Erythroblast (primary cell): ENCODE measurements around the gene ARHGAP6.
"Not testable (repeated sequence)": the region's sequence is repeated elsewhere in the genome, so short reads cannot be mapped to it uniquely, and the experiment has no call there.

Experiments used
- DNase-seq, 2 experiments: peaks; one replicate each; lab custom pipeline; 2025; lab: John Stamatoyannopoulos, UW
- GATA1 ChIP-seq: IDR thresholded peaks from 2 replicates; pipeline ENCODE4 v1.6.1; 2011; ENCODE audit warnings: low read depth, mild to moderate bottlenecking, control low read depth, low read length, moderate library complexity
- POLR2A ChIP-seq: IDR thresholded peaks from 2 replicates; pipeline ENCODE4 v1.6.1; 2011; ENCODE audit warnings: mild to moderate bottlenecking, low read length

The ARHGAP6 gene

DNA sequence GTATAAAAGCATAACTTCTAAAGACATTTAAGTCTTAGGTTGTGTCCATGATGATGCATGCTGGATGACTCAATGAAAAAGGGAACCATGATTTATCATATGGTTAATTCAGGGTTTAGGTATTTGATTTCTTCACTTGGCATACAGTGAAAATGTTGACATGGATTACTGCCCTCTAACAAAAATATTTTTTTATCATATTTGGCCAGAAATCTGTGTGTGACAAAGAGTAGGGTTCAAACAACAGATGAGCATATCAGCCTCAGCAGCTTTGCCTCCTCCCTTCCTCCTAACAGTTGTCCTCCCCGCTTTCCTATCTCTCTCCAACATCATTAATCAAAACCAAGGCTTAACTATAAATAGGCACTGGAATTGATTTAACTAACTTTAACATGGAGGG is 46.3 kb downstream of the ARHGAP6 start:
- no peak for DNase-seq

DNA sequence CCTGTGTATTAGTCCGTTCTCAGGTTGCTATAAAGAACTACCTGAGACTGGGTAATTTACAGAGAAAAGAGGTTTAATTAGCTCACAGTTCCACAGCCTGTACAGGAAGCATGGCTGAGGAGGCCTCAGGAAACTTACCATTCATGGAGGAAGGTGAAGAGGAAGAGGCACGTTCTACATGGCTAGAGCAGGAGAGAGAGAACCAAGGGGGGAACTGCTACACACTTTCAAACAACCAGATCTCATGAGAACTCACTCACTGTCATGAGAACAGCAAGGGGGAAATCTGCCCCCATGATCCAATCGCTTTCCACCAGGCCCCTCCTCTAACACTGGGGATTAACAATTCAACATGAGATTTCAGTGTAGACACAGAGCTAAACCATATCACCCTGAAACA is 51.5 kb downstream of the ARHGAP6 start:
- DNase-seq, result not testable (repeated sequence)

More for the DNA sequence above, 46.3 kb downstream of the ARHGAP6 start:
- no peak for TF ChIP-seq GATA1
- no peak for TF ChIP-seq POLR2A

DNA sequence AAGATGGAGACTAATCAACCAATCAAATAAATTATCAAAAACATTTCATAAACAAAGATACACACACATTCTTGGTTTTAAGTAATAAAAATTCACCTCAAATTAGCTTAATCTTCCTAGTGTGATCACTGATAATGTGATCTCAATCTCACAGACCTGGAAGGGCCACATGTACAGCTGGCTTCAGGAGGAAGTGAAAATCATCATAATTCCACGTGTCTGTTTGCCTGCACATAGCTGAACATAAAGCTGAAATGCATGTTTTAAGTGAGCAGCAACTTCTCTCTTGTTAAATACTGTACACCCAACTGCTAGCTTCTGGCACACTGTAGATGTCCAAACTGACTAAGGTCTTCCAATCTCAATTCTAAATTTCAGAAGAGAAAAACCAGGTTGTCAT is 53.8 kb downstream of the ARHGAP6 start:
- no peak for DNase-seq
- TF ChIP-seq POLR2A (no peak), GATA1 (no peak)

GRCh38 chrX:11611161-11611560 is 54.6 kb downstream of the ARHGAP6 start:
- no peak for DNase-seq
- TF ChIP-seq GATA1 (no peak), POLR2A (no peak)

DNA sequence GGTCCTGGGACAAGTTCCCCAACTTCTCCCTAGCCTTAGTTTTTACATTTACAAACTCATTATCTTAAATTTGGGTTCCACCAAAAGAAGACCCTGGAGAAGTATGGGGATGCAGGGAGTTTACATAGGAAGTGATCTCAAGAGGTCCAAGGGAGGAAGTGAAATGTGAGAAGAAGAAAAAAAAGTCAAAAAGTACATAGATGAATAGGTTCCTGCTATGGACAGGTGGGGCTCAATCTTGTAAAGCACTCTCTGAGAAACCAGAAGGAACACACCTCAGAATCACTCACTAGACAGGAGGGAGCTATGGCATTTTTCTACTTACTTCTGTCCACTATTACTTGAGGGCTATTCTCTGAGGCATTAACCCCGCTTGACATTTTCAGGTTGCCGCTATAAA is 56.6 kb downstream of the ARHGAP6 start:
- TF ChIP-seq POLR2A (no peak), GATA1 (no peak)
- no peak for DNase-seq

- no peak for DNase-seq
- no peak for TF ChIP-seq GATA1
Observed at GRCh38 chrX:11606408-11606807, 59.3 kb downstream of the ARHGAP6 start.

DNA sequence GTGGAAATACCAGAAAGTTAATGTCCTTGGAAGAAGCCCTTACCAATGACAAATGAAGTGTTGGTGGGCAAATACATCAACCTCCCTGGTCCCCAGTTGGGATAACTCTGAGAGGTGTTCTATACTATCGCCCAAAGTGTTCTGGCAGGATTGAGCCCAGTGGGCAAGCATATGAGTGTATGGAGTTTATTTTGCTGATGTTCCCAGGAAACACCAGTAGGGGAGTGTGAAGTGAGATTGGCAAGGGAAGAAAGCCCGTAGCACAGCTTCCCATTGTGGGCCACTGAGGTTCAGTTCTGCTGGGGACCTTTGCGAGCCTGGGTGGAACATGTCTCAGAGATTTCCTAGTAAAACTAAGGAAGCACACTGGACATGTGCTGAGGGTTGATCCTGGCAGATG is 65.1 kb downstream of the ARHGAP6 start:
- DNase-seq, result no peak
- TF ChIP-seq GATA1 (no peak), POLR2A (no peak)

DNA sequence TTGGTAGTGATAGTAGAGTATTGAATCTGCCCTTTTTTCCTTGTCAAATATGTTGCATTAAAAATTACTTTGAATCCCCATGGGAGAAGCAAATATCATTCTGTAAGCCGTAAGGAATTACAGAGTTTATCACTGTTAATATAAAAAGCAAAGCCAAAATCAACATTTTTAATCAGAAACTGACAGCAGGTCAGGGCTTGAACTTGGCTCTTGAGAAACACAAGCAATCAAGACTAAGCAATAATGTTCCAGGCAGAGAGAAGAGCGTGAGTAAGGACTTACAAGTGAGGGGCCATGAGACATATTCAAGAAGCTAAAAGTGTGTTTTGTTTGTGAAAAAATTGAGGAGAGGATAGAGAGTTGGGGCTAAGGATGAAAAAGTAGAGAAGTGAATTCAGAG is 68.2 kb downstream of the ARHGAP6 start:
- no peak for DNase-seq
- TF ChIP-seq POLR2A (no peak), GATA1 (no peak)

- no peak for DNase-seq
- no peak for TF ChIP-seq GATA1
Observed at GRCh38 chrX:11591723-11592346, 73.9 kb downstream of the ARHGAP6 start.

- TF ChIP-seq POLR2A, result no peak
- DNase-seq, result no peak
Observed at GRCh38 chrX:11589641-11590040, 76.1 kb downstream of the ARHGAP6 start.

GRCh38 chrX:11588097-11588496 is 77.6 kb downstream of the ARHGAP6 start:
- no peak for DNase-seq
- TF ChIP-seq GATA1 (no peak), POLR2A (no peak)

- DNase-seq, result no peak
- TF ChIP-seq GATA1 (no peak), POLR2A (no peak)
Observed at GRCh38 chrX:11585174-11585573, 80.5 kb downstream of the ARHGAP6 start.

DNA sequence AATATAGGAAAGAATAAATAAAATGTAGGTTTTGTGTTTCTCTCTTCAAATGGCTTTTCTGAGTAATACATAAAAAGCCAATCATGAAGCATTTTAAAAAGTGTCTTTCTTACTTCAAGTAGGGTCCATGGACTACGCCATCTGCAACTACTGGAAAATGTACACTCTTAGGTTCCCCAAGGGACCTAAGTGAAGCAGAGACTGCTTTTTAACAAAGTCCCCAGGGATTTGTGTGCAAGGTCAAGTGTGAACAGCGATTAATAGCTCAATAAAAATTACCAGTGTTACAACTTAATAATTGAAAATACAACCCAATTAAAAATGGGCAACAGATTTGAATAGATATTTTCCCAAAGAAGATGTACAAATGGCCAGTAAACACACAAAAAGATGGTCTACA is 84.9 kb downstream of the ARHGAP6 start:
- no peak for DNase-seq
- no peak for TF ChIP-seq GATA1
- no peak for TF ChIP-seq POLR2A

- no peak for TF ChIP-seq GATA1
- no peak for TF ChIP-seq POLR2A
- no peak for DNase-seq
Observed at GRCh38 chrX:11579636-11580600, 85.8 kb downstream of the ARHGAP6 start.

GRCh38 chrX:11578301-11578700 is 87.4 kb downstream of the ARHGAP6 start:
- not testable (repeated sequence) for DNase-seq
